Neuron (in vitro differentiated cells): Measurements from ENCODE around the gene ACHE.
"Not testable (repeated sequence)": the region's sequence is repeated elsewhere in the genome, so short reads cannot be mapped to it uniquely, and the experiment has no call there.

ENCODE experiments used
- H2AFZ ChIP-seq: one replicate; pipeline ENCODE4 v1.6.1; 2013; ENCODE audit warnings: low read depth, mild to moderate bottlenecking, inconsistent platforms, low read length, moderate library complexity
- H3K27me3 ChIP-seq: one replicate; pipeline ENCODE4 v1.6.1; 2013; ENCODE audit warnings: low read length; ENCODE audit not compliant: insufficient read depth
- H3K36me3 ChIP-seq: one replicate; pipeline ENCODE4 v1.6.1; 2013; ENCODE audit warnings: low read length; ENCODE audit not compliant: insufficient read depth
- H3K4me1 ChIP-seq: one replicate; pipeline ENCODE4 v1.6.1; 2013; ENCODE audit warnings: low read length; ENCODE audit not compliant: insufficient read depth
- H3K4me3 ChIP-seq: 2 replicates; pipeline ENCODE4 v1.5.1; 2013; ENCODE audit warnings: mild to moderate bottlenecking, low read length, moderate library complexity
- H3K9me3 ChIP-seq: one replicate; pipeline ENCODE4 v1.6.1; 2013; ENCODE audit warnings: low read length

ACHE gene

GRCh38 chr7:100914208-100914878 is 18.7 kb upstream of the ACHE start:
- Histone ChIP-seq H3K36me3 (no peaks in the 10 kb centered on the region), H3K4me1 (no peaks in the 10 kb centered on the region), H3K27me3 (no peaks in the 10 kb centered on the region), H3K9me3 (no peaks in the 10 kb centered on the region), H2AFZ (no peak overlapping the region), H3K4me3 (no peak overlapping the region)

GRCh38 chr7:100911484-100911883 is 15.8 kb upstream of the ACHE start:
- no peak overlapping the region for H3K4me3 ChIP-seq
- H2AFZ ChIP-seq: no peak overlapping the region
- no peaks in the 10 kb centered on the region for H3K27me3 ChIP-seq
- no peaks in the 10 kb centered on the region for H3K4me1 ChIP-seq
- H3K9me3 ChIP-seq: peaks cover 2% of the 10 kb centered on the region
- no peaks in the 10 kb centered on the region for H3K36me3 ChIP-seq

- not testable (repeated sequence) for H3K4me1 ChIP-seq, H3K27me3 ChIP-seq, H2AFZ ChIP-seq, H3K36me3 ChIP-seq, H3K4me3 ChIP-seq, H3K9me3 ChIP-seq
Measured at GRCh38 chr7:100910443-100910842, 14.8 kb upstream of the ACHE start.

GRCh38 chr7:100908512-100908911 is 12.8 kb upstream of the ACHE start:
- Histone ChIP-seq H3K9me3 (peaks cover 2% of the 10 kb centered on the region), H3K36me3 (no peaks in the 10 kb centered on the region)

GRCh38 chr7:100902638-100903037 is 7.0 kb upstream of the ACHE start:
- Histone ChIP-seq H3K27me3 (peaks cover 3% of the 10 kb centered on the region), H3K4me3 (no peak overlapping the region), H3K4me1 (no peaks in the 10 kb centered on the region), H3K36me3 (no peaks in the 10 kb centered on the region), H2AFZ (no peak overlapping the region), H3K9me3 (peaks cover 2% of the 10 kb centered on the region)

More at GRCh38 chr7:100908512-100908911, 12.8 kb upstream of the ACHE start:
- Histone ChIP-seq H3K4me3 (no peak overlapping the region), H3K4me1 (no peaks in the 10 kb centered on the region), H3K27me3 (no peaks in the 10 kb centered on the region), H2AFZ (no peak overlapping the region)

- no peak overlapping the region for H2AFZ ChIP-seq
- H3K4me3 ChIP-seq: no peak overlapping the region
- H3K36me3 ChIP-seq: no peaks in the 10 kb centered on the region
- H3K27me3 ChIP-seq: peaks cover 6% of the 10 kb centered on the region
- H3K4me1 ChIP-seq: no peaks in the 10 kb centered on the region
- peaks cover 2% of the 10 kb centered on the region for H3K9me3 ChIP-seq
Measured at GRCh38 chr7:100901921-100902332, 6.2 kb upstream of the ACHE start.

GRCh38 chr7:100900978-100901377 is 5.3 kb upstream of the ACHE start:
- H3K4me1 ChIP-seq: peaks cover 5% of the 10 kb centered on the region
- H3K27me3 ChIP-seq: peaks cover 13% of the 10 kb centered on the region
- no peak overlapping the region for H2AFZ ChIP-seq
- H3K9me3 ChIP-seq: no peaks in the 10 kb centered on the region
- H3K36me3 ChIP-seq: no peaks in the 10 kb centered on the region
- no peak overlapping the region for H3K4me3 ChIP-seq

GRCh38 chr7:100899432-100899831 is 3.7 kb upstream of the ACHE start:
- Histone ChIP-seq H2AFZ (no peak overlapping the region), H3K4me1 (peaks cover 9% of the 10 kb centered on the region), H3K9me3 (no peaks in the 10 kb centered on the region), H3K36me3 (no peaks in the 10 kb centered on the region), H3K4me3 (no peak overlapping the region), H3K27me3 (peaks cover 14% of the 10 kb centered on the region)

GRCh38 chr7:100897772-100898454 is 2.2 kb upstream of the ACHE start:
- H3K4me3 ChIP-seq: no peak overlapping the region
- H3K9me3 ChIP-seq: no peaks in the 10 kb centered on the region
- H3K4me1 ChIP-seq: peaks cover 14% of the 10 kb centered on the region
- no peak overlapping the region for H2AFZ ChIP-seq
- H3K36me3 ChIP-seq: no peaks in the 10 kb centered on the region
- H3K27me3 ChIP-seq: peaks cover 14% of the 10 kb centered on the region

GRCh38 chr7:100896732-100897608 is 1.3 kb upstream of the ACHE start:
- H3K4me3 ChIP-seq: peak overlapping the region; percentile 36

GRCh38 chr7:100895956-100896731 is 456 bp upstream of the ACHE start:
- Histone ChIP-seq H3K4me3 (peak overlapping the region; percentile 34), H3K36me3 (no peaks in the 10 kb centered on the region), H3K9me3 (no peaks in the 10 kb centered on the region), H2AFZ (no peak overlapping the region), H3K27me3 (peaks cover 14% of the 10 kb centered on the region), H3K4me1 (peaks cover 18% of the 10 kb centered on the region)

More at GRCh38 chr7:100896732-100897608, 1.3 kb upstream of the ACHE start:
- Histone ChIP-seq H3K4me1 (peaks cover 14% of the 10 kb centered on the region), H3K27me3 (peaks cover 14% of the 10 kb centered on the region), H2AFZ (no peak overlapping the region), H3K36me3 (no peaks in the 10 kb centered on the region), H3K9me3 (no peaks in the 10 kb centered on the region)

GRCh38 chr7:100894860-100895700 is 608 bp downstream of the ACHE start:
- H2AFZ ChIP-seq: no peak overlapping the region
- no peaks in the 10 kb centered on the region for H3K9me3 ChIP-seq
- peaks cover 27% of the 10 kb centered on the region for H3K4me1 ChIP-seq
- peaks cover 14% of the 10 kb centered on the region for H3K27me3 ChIP-seq
- no peaks in the 10 kb centered on the region for H3K36me3 ChIP-seq
- H3K4me3 ChIP-seq: peak overlapping the region; percentile 38
